SK-N-SH (cell line): Measurements from ENCODE around the gene NPC1. TPM values are rescaled to one million over a fixed set of nuclear protein-coding genes. Genes with fewer than 3 reads are reported as not detected.
A peak's percentile ranks its signal among the peaks of the same experiment; 100 is the strongest.

Experiments used
- CTCF ChIA-PET: fragments of 300-600, 350-600 bp; formaldehyde crosslinking; extraction: SDS; loops from one replicate; lab custom pipeline; 2021; lab: Yijun Ruan, JAX
- POLR2A ChIA-PET: fragments of 350-600 bp; sonication (Branson Sonifier 250); formaldehyde crosslinking; extraction: SDS; loops from one replicate; lab custom pipeline; 2020; ENCODE audit warnings: antibody characterized with exemption, inconsistent platforms; lab: Yijun Ruan, JAX
- DNase-seq: peaks from one replicate; pipeline ENCODE4 v3.0.0; 2012
- H2AFZ ChIP-seq: fragments of 200-600 bp; sonication (generic); 2 replicates; pipeline ENCODE4 v1.8.1; 2016; ENCODE audit warnings: antibody characterized with exemption, mild to moderate bottlenecking, low read depth
- H3F3A ChIP-seq: fragments of 200-600 bp; sonication (generic); replicated peaks from 2 replicates; pipeline ENCODE3; 2016; ENCODE audit warnings: antibody characterized with exemption, mild to moderate bottlenecking; ENCODE audit not compliant: insufficient read depth
- H3K27ac ChIP-seq, 2 experiments: fragments of 200-500 bp in 1 of 2; fragments of 200-600 bp in 1 of 2; sonication (Bioruptor generic) in 1 of 2; sonication (generic), shearing (Covaris generic) in 1 of 2; 2 replicates each; pipeline versions ENCODE4 v1.5.1 to v1.6.1; 2014 to 2016; ENCODE audit warnings: low read depth in 2 of 2, inconsistent platforms in 1 of 2, low read length in 1 of 2, mild to moderate bottlenecking in 1 of 2, mixed read lengths in 1 of 2
- H3K27me3 ChIP-seq: fragments of 200-600 bp; sonication (generic), shearing (Covaris generic); 2 replicates; pipeline ENCODE4 v1.6.1; 2016; ENCODE audit warnings: mixed run types; ENCODE audit not compliant: insufficient read depth
- H3K36me3 ChIP-seq, 2 experiments: fragments of 200-500 bp in 1 of 2; fragments of 200-600 bp in 1 of 2; sonication (Bioruptor generic) in 1 of 2; sonication (generic) in 1 of 2; replicated peaks in 1 of 2; 2 replicates each; pipeline versions ENCODE3 to v1.5.1; 2014 to 2016; ENCODE audit warnings: low read length in 1 of 2, mild to moderate bottlenecking in 1 of 2; ENCODE audit not compliant: insufficient read depth in 2 of 2, control insufficient read depth in 1 of 2
- H3K4me1 ChIP-seq, 2 experiments: fragments of 200-500 bp in 1 of 2; fragments of 200-600 bp in 1 of 2; sonication (Bioruptor generic) in 1 of 2; sonication (generic), shearing (Covaris generic) in 1 of 2; 2 replicates each; pipeline versions ENCODE4 v1.5.1 to v1.6.1; 2014 to 2016; ENCODE audit warnings: low read depth in 1 of 2, low read length in 1 of 2, mixed run types in 1 of 2; ENCODE audit not compliant: insufficient read depth in 2 of 2, control insufficient read depth in 1 of 2
- H3K4me2 ChIP-seq: fragments of 200-600 bp; sonication (generic), shearing (Covaris generic); 2 replicates; pipeline ENCODE4 v1.6.1; 2017; ENCODE audit warnings: mixed run types
- H3K4me3 ChIP-seq, 2 experiments: fragments of 200-500 bp in 1 of 2; fragments of 200-600 bp in 1 of 2; sonication (Bioruptor generic) in 1 of 2; sonication (generic), shearing (Covaris generic) in 1 of 2; 2 replicates each; pipeline versions ENCODE4 v1.5.1 to v1.8.1; 2014 to 2016; ENCODE audit warnings: low read depth in 2 of 2, inconsistent platforms in 1 of 2, low read length in 1 of 2, mild to moderate bottlenecking in 1 of 2, mixed read lengths in 1 of 2, moderate library complexity in 1 of 2
- H3K79me2 ChIP-seq: fragments of 200-600 bp; sonication (generic); 2 replicates; pipeline ENCODE4 v1.8.1; 2017; ENCODE audit warnings: mild to moderate bottlenecking; ENCODE audit not compliant: insufficient read depth
- H3K9ac ChIP-seq: fragments of 200-600 bp; sonication (generic); 2 replicates; pipeline ENCODE4 v1.6.1; 2017; ENCODE audit warnings: mixed run types
- H3K9me2 ChIP-seq: fragments of 200-600 bp; sonication (generic); 2 replicates; pipeline ENCODE4 v1.6.1; 2017; ENCODE audit warnings: mixed run types
- H3K9me3 ChIP-seq: fragments of 200-600 bp; sonication (generic); 2 replicates; pipeline ENCODE4 v1.6.1; 2017; ENCODE audit warnings: mixed run types, mild to moderate bottlenecking, moderate library complexity
- H4K20me1 ChIP-seq: fragments of 200-600 bp; sonication (generic); 2 replicates; pipeline ENCODE4 v1.6.1; 2017; ENCODE audit warnings: mild to moderate bottlenecking, mixed run types; ENCODE audit not compliant: insufficient read depth
- ELF1 ChIP-seq: IDR thresholded peaks from 2 replicates; pipeline ENCODE4 v1.4.0; 2012
- EP300 ChIP-seq, 2 experiments: IDR thresholded peaks; 2 replicates each; pipeline versions ENCODE4 v1.4.0 to v1.6.1; 2012; ENCODE audit warnings: borderline replicate concordance in 1 of 2, low read depth in 1 of 2, low read length in 1 of 2
- EZH2phosphoT487 ChIP-seq: fragments of 200-600 bp; sonication (generic); IDR thresholded peaks from 2 replicates; pipeline ENCODE4 v1.6.1; 2017; ENCODE audit warnings: low read depth, mixed run types, mild to moderate bottlenecking, antibody characterized with exemption, moderate library complexity, borderline replicate concordance
- FOXJ3 ChIP-seq: sonication (generic); formaldehyde crosslinking; IDR thresholded peaks from 2 replicates; pipeline ENCODE4 v1.5.1; 2020; ENCODE audit warnings: mild to moderate bottlenecking, missing genetic modification reagents
- GABPA ChIP-seq: IDR thresholded peaks from 2 replicates; pipeline ENCODE4 v1.4.0; 2012; ENCODE audit warnings: low read depth, mild to moderate bottlenecking
- GATA2 ChIP-seq: sonication (generic); formaldehyde crosslinking; IDR thresholded peaks from 2 replicates; pipeline ENCODE4 v1.5.0; 2020; ENCODE audit warnings: mild to moderate bottlenecking, missing genetic modification reagents
- JUND ChIP-seq: IDR thresholded peaks from 2 replicates; pipeline ENCODE4 v1.4.0; 2012
- MEF2A ChIP-seq: IDR thresholded peaks from 2 replicates; pipeline ENCODE4 v1.4.0; 2012; ENCODE audit warnings: low read depth, borderline replicate concordance
- MXI1 ChIP-seq: IDR thresholded peaks from 2 replicates; pipeline ENCODE4 v1.6.1; 2012; ENCODE audit warnings: mild to moderate bottlenecking, low read depth, low read length, improper control_type of control experiment
- NFIC ChIP-seq: IDR thresholded peaks from 2 replicates; pipeline ENCODE4 v1.4.0; 2012; ENCODE audit warnings: borderline replicate concordance
- NRF1 ChIP-seq: IDR thresholded peaks from 2 replicates; pipeline ENCODE4 v1.6.1; 2012; ENCODE audit warnings: low read depth, mild to moderate bottlenecking, low read length
- POLR2AphosphoS5 ChIP-seq: IDR thresholded peaks from 2 replicates; pipeline ENCODE4 v1.6.1; 2012; ENCODE audit warnings: low read depth, low read length
- RCOR1 ChIP-seq: fragments of 150-350 bp; IDR thresholded peaks from 2 replicates; pipeline ENCODE4 v1.6.1; 2017; ENCODE audit warnings: antibody characterized with exemption, low read length
- RFX5 ChIP-seq: IDR thresholded peaks from 2 replicates; pipeline ENCODE4 v1.6.1; 2012; ENCODE audit warnings: mild to moderate bottlenecking, improper control_type of control experiment, low read length
- RXRA ChIP-seq: IDR thresholded peaks from 2 replicates; pipeline ENCODE4 v1.4.0; 2012; ENCODE audit warnings: low read depth, mild to moderate bottlenecking, borderline replicate concordance
- SMC3 ChIP-seq: IDR thresholded peaks from 2 replicates; pipeline ENCODE4 v1.6.1; 2012; ENCODE audit warnings: low read depth, low read length, improper control_type of control experiment
- TAF1 ChIP-seq: IDR thresholded peaks from 2 replicates; pipeline ENCODE4 v1.6.1; 2012; ENCODE audit warnings: low read depth, mild to moderate bottlenecking, low read length, moderate library complexity, borderline replicate concordance
- TCF12 ChIP-seq: IDR thresholded peaks from 2 replicates; pipeline ENCODE4 v1.4.0; 2012
- WGBS: methylation state at CpG from one replicate; pipeline ENCODE4 v1.1.6; 2017; ENCODE audit warnings: low lambda C conversion rate; 5-methylcytosine and 5-hydroxymethylcytosine counted together
- polyA plus RNA-seq, 3 experiments: library from polyadenylated mRNA; depleted of rRNA; stranded (reverse); fragments of >200 nt; gene quantifications; 2 replicates each; pipeline ENCODE4 v1.2.3, GENCODE V29; 2012
- TF ChIP-seq, protein P1 (sequence below): fragments of 150-350 bp; IDR thresholded peaks from 2 replicates; pipeline ENCODE4 v1.6.1; 2017; ENCODE audit warnings: antibody characterized with exemption, low read length, low read depth, borderline replicate concordance
- TF ChIP-seq, protein P2 (sequence below): fragments of 150-350 bp; IDR thresholded peaks from 2 replicates; pipeline ENCODE4 v1.6.1; 2016; ENCODE audit warnings: mild to moderate bottlenecking, low read depth, low read length
- TF ChIP-seq, protein P3 (sequence below): IDR thresholded peaks from 2 replicates; pipeline ENCODE4; 2012
- TF ChIP-seq, protein P4 (sequence below): fragments of 200-600 bp; sonication (generic); IDR thresholded peaks from 2 replicates; pipeline ENCODE4 v1.6.1; 2017; ENCODE audit warnings: antibody characterized with exemption, mild to moderate bottlenecking, moderate library complexity
- TF ChIP-seq, protein P5 (sequence below): IDR thresholded peaks from 2 replicates; pipeline ENCODE4 v1.4.0; 2012; ENCODE audit warnings: low read depth, borderline replicate concordance
- TF ChIP-seq, protein P6 (sequence below): IDR thresholded peaks from 2 replicates; pipeline ENCODE4 v1.6.1; 2012; ENCODE audit warnings: mild to moderate bottlenecking, low read depth, low read length, moderate library complexity

Gene NPC1
- polyA plus RNA-seq, 1 of the 3 experiments (the other 2 are of a cell fraction), result 23.9 TPM

DNA sequence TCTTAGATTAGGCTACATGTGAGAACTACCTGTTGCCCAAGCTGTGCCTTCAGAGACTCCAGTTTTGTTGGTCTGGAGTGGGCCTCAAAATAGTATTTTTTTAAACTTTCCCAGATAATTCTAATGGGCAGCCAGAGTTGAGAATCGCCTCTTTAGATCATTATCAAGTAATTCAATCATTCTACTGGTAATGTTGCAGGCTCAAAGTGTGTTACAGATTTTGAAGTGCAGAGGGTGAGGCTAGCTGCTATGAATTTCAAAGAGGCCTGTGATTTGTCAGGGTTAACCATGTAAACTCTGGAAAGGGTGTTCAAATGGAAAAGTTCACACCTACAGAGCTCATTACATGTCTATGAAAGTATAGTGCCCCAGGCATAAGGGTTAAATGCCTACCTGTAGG, 46.3 kb upstream of the NPC1 start:
- peaks cover 0 to 16% of the 10 kb centered on the region in 2 experiments; a peak in 2 of 4 replicates for H3K4me1 ChIP-seq
- H3K9me2 ChIP-seq, result no peaks in the 10 kb centered on the region
- peak; percentile 63 for DNase-seq
- H3K9me3 ChIP-seq, result no peaks in the 10 kb centered on the region
- peak overlapping the region in 1 of 2 experiments; percentile 47; a peak in 2 of 4 replicates for H3K27ac ChIP-seq
- WGBS, result 33% methylated on average over 1 of the region's 1 CpG
- POLR2A ChIA-PET, result no interaction called here
- H3F3A ChIP-seq, result peaks cover 5% of the 10 kb centered on the region
- H3K9ac ChIP-seq, result no peak overlapping the region
- no peaks in the 10 kb centered on the region for H3K36me3 ChIP-seq
- no peak overlapping the region for H2AFZ ChIP-seq
- H3K4me2 ChIP-seq, result no peak overlapping the region
- CTCF ChIA-PET, result interaction anchor here (1.5 to 12.6 kb wide), 3 partner anchors 11 to 286 kb away, joined by 5 to 78 read pairs (median 9); no protein-coding TSS in a partner anchor
- no peaks in the 10 kb centered on the region for H3K79me2 ChIP-seq
- no peak overlapping the region for H3K4me3 ChIP-seq
- H4K20me1 ChIP-seq, result no peaks in the 10 kb centered on the region
- H3K27me3 ChIP-seq, result no peaks in the 10 kb centered on the region
- TF ChIP-seq NFIC (no peak), RXRA (no peak), POLR2AphosphoS5 (no peak), ELF1 (no peak), SMC3 (no peak), JUND (no peak), GATA2 (CRISPR knock-in tag) (peak; percentile 90), MXI1 (no peak), FOXJ3 (0 out of 2 replicates have a peak, but pooled peaks have one; percentile 54), GABPA (no peak), EP300 (IDR thresholded peaks at IDR 0.05; ENCODE audit: borderline replicate concordance in 1 of 2, low read depth in 1 of 2, low read length in 1 of 2) (peak in 1 of 2 experiments; percentile 89; a peak in 2 of 4 replicates), EZH2phosphoT487 (no peak), NRF1 (no peak), MEF2A (no peak), TAF1 (no peak), RFX5 (no peak), RCOR1 (peak; percentile 76), TCF12 (peak; percentile 19; the same call in 1 of the 2 replicates)
- TF ChIP-seq, protein P1, sequence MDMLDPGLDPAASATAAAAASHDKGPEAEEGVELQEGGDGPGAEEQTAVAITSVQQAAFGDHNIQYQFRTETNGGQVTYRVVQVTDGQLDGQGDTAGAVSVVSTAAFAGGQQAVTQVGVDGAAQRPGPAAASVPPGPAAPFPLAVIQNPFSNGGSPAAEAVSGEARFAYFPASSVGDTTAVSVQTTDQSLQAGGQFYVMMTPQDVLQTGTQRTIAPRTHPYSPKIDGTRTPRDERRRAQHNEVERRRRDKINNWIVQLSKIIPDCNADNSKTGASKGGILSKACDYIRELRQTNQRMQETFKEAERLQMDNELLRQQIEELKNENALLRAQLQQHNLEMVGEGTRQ, result no peak
- TF ChIP-seq, protein P2, sequence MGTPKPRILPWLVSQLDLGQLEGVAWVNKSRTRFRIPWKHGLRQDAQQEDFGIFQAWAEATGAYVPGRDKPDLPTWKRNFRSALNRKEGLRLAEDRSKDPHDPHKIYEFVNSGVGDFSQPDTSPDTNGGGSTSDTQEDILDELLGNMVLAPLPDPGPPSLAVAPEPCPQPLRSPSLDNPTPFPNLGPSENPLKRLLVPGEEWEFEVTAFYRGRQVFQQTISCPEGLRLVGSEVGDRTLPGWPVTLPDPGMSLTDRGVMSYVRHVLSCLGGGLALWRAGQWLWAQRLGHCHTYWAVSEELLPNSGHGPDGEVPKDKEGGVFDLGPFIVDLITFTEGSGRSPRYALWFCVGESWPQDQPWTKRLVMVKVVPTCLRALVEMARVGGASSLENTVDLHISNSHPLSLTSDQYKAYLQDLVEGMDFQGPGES, result no peak
- TF ChIP-seq, protein P3, sequence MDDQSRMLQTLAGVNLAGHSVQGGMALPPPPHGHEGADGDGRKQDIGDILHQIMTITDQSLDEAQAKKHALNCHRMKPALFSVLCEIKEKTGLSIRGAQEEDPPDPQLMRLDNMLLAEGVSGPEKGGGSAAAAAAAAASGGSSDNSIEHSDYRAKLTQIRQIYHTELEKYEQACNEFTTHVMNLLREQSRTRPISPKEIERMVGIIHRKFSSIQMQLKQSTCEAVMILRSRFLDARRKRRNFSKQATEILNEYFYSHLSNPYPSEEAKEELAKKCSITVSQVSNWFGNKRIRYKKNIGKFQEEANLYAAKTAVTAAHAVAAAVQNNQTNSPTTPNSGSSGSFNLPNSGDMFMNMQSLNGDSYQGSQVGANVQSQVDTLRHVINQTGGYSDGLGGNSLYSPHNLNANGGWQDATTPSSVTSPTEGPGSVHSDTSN, result no peak
- TF ChIP-seq, protein P4, sequence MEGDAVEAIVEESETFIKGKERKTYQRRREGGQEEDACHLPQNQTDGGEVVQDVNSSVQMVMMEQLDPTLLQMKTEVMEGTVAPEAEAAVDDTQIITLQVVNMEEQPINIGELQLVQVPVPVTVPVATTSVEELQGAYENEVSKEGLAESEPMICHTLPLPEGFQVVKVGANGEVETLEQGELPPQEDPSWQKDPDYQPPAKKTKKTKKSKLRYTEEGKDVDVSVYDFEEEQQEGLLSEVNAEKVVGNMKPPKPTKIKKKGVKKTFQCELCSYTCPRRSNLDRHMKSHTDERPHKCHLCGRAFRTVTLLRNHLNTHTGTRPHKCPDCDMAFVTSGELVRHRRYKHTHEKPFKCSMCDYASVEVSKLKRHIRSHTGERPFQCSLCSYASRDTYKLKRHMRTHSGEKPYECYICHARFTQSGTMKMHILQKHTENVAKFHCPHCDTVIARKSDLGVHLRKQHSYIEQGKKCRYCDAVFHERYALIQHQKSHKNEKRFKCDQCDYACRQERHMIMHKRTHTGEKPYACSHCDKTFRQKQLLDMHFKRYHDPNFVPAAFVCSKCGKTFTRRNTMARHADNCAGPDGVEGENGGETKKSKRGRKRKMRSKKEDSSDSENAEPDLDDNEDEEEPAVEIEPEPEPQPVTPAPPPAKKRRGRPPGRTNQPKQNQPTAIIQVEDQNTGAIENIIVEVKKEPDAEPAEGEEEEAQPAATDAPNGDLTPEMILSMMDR, result no peak
- TF ChIP-seq, protein P5, sequence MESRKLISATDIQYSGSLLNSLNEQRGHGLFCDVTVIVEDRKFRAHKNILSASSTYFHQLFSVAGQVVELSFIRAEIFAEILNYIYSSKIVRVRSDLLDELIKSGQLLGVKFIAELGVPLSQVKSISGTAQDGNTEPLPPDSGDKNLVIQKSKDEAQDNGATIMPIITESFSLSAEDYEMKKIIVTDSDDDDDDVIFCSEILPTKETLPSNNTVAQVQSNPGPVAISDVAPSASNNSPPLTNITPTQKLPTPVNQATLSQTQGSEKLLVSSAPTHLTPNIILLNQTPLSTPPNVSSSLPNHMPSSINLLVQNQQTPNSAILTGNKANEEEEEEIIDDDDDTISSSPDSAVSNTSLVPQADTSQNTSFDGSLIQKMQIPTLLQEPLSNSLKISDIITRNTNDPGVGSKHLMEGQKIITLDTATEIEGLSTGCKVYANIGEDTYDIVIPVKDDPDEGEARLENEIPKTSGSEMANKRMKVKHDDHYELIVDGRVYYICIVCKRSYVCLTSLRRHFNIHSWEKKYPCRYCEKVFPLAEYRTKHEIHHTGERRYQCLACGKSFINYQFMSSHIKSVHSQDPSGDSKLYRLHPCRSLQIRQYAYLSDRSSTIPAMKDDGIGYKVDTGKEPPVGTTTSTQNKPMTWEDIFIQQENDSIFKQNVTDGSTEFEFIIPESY, result no peak
- TF ChIP-seq, protein P6, sequence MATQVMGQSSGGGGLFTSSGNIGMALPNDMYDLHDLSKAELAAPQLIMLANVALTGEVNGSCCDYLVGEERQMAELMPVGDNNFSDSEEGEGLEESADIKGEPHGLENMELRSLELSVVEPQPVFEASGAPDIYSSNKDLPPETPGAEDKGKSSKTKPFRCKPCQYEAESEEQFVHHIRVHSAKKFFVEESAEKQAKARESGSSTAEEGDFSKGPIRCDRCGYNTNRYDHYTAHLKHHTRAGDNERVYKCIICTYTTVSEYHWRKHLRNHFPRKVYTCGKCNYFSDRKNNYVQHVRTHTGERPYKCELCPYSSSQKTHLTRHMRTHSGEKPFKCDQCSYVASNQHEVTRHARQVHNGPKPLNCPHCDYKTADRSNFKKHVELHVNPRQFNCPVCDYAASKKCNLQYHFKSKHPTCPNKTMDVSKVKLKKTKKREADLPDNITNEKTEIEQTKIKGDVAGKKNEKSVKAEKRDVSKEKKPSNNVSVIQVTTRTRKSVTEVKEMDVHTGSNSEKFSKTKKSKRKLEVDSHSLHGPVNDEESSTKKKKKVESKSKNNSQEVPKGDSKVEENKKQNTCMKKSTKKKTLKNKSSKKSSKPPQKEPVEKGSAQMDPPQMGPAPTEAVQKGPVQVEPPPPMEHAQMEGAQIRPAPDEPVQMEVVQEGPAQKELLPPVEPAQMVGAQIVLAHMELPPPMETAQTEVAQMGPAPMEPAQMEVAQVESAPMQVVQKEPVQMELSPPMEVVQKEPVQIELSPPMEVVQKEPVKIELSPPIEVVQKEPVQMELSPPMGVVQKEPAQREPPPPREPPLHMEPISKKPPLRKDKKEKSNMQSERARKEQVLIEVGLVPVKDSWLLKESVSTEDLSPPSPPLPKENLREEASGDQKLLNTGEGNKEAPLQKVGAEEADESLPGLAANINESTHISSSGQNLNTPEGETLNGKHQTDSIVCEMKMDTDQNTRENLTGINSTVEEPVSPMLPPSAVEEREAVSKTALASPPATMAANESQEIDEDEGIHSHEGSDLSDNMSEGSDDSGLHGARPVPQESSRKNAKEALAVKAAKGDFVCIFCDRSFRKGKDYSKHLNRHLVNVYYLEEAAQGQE, result no peak
